A673 (cell line): Measurements from ENCODE around the gene TTC33. TPM values are rescaled to one million over a fixed set of nuclear protein-coding genes. Genes with fewer than 3 reads are reported as not detected.

Experiments used
- BruUV-seq: library from RNA; stranded (reverse); fragments of 400-500 nt; replicated peaks from 2 replicates; lab custom pipeline; 2021; lab: Mats Ljungman, UMichigan
- CTCF ChIA-PET: fragments of 300-600 bp; sonication (Branson Sonifier 250); formaldehyde crosslinking; loops from one replicate; lab custom pipeline; 2022; ENCODE audit warnings: antibody characterized with exemption; lab: Charles Lee
- POLR2A ChIA-PET: fragments of 300-600 bp; sonication (Branson Sonifier 250); formaldehyde crosslinking; loops from one replicate; lab custom pipeline; 2022; ENCODE audit warnings: antibody characterized with exemption; ENCODE audit not compliant: low non-redundant PET; lab: Charles Lee
- DNase-seq: peaks from one replicate; pipeline ENCODE4 v3.0.0-alpha.2; 2015; ENCODE audit warnings: low spot score
- H3K27ac ChIP-seq: fragments of 200-600 bp; sonication (generic); 2 replicates; pipeline ENCODE4 v1.5.1; 2016; ENCODE audit warnings: mixed run types, low read depth, mild to moderate bottlenecking, mixed read lengths, antibody characterized with exemption, low read length; ENCODE audit not compliant: poor library complexity, severe bottlenecking
- H3K27me3 ChIP-seq: fragments of 200-600 bp; sonication (generic); replicated peaks from 2 replicates; pipeline ENCODE4 v1.6.1; 2017; ENCODE audit warnings: mixed run types, low read depth, mild to moderate bottlenecking, mixed read lengths, antibody characterized with exemption, low read length; ENCODE audit not compliant: insufficient read depth, poor library complexity
- H3K36me3 ChIP-seq: fragments of 200-600 bp; sonication (generic); 2 replicates; pipeline ENCODE4 v1.6.1; 2016; ENCODE audit warnings: mixed run types, mild to moderate bottlenecking, mixed read lengths, antibody characterized with exemption, low read length; ENCODE audit not compliant: insufficient read depth, poor library complexity, severe bottlenecking
- H3K4me1 ChIP-seq: fragments of 200-600 bp; sonication (generic); 2 replicates; pipeline ENCODE4 v1.6.1; 2017; ENCODE audit warnings: mixed run types, mild to moderate bottlenecking, mixed read lengths, antibody characterized with exemption, low read length; ENCODE audit not compliant: insufficient read depth, poor library complexity, severe bottlenecking
- H3K4me3 ChIP-seq: fragments of 200-600 bp; sonication (generic); 2 replicates; pipeline ENCODE4 v1.5.1; 2016; ENCODE audit warnings: low read depth, mixed run types, mild to moderate bottlenecking, mixed read lengths, low read length; ENCODE audit not compliant: poor library complexity, severe bottlenecking
- H3K9me3 ChIP-seq: fragments of 200-600 bp; sonication (generic); 2 replicates; pipeline ENCODE4 v1.6.1; 2016; ENCODE audit warnings: mixed run types, low read depth, mild to moderate bottlenecking, mixed read lengths, antibody characterized with exemption, low read length; ENCODE audit not compliant: poor library complexity, severe bottlenecking
- CTCF ChIP-seq: fragments of 300-800, 200-600 bp; sonication (generic); conservative IDR thresholded peaks from 2 replicates; pipeline ENCODE4 v1.5.1; 2017; ENCODE audit warnings: low read depth, mild to moderate bottlenecking, antibody characterized with exemption, low read length, moderate library complexity, mixed read lengths
- EZH2 ChIP-seq: fragments of 200-600 bp; sonication (generic); IDR thresholded peaks from 2 replicates; pipeline ENCODE4 v1.6.1; 2017; ENCODE audit warnings: borderline replicate concordance, low read depth, mild to moderate bottlenecking, mixed read lengths, antibody characterized with exemption, low read length; ENCODE audit not compliant: poor library complexity, severe bottlenecking
- intact Hi-C: fragments of 100-400 bp; cut with micrococcal nuclease; formaldehyde crosslinking; loops from one replicate; pipeline ENCODE4 v1.10.0; 2022; ENCODE audit not compliant: unreplicated experiment
- total RNA-seq: library from RNA; stranded (reverse); gene quantifications from 2 replicates; pipeline ENCODE4 v1.2.3, GENCODE V29; 2021

Gene TTC33
- total RNA-seq, 1 experiment from 2014 or later = 17.0 TPM

GRCh38 chr5:40585537-40586267, 170.1 kb downstream of the TTC33 start:
- no peak overlapping the region for H3K27ac ChIP-seq
- no peak for DNase-seq
- BruUV-seq = no TSS peak

GRCh38 chr5:40584054-40584453, 171.7 kb downstream of the TTC33 start:
- no peak for DNase-seq
- intact Hi-C loops = no loop called here
- ChIA-PET POLR2A (no interaction called here), CTCF (no interaction called here)
- Histone ChIP-seq H3K27me3 (no peaks in the 10 kb centered on the region), H3K4me1 (no peaks in the 10 kb centered on the region), H3K4me3 (no peak overlapping the region), H3K9me3 (no peaks in the 10 kb centered on the region), H3K27ac (no peak overlapping the region), H3K36me3 (no peaks in the 10 kb centered on the region)
- TF ChIP-seq CTCF (no peak), EZH2 (no peak)
- no TSS peak for BruUV-seq

More at GRCh38 chr5:40585537-40586267, 170.1 kb downstream of the TTC33 start:
- no peaks in the 10 kb centered on the region for H3K36me3 ChIP-seq
- no peaks in the 10 kb centered on the region for H3K9me3 ChIP-seq
- no peaks in the 10 kb centered on the region for H3K27me3 ChIP-seq
- intact Hi-C loops = no loop called here
- TF ChIP-seq CTCF (no peak), EZH2 (no peak)
- CTCF ChIA-PET = no interaction called here
- POLR2A ChIA-PET = no interaction called here
- H3K4me1 ChIP-seq = no peaks in the 10 kb centered on the region
- no peak overlapping the region for H3K4me3 ChIP-seq

- no peaks in the 10 kb centered on the region for H3K36me3 ChIP-seq
- no peaks in the 10 kb centered on the region for H3K9me3 ChIP-seq
- H3K27ac ChIP-seq = no peak overlapping the region
- intact Hi-C loops = no loop called here
- no peak for DNase-seq
- ChIA-PET CTCF (no interaction called here), POLR2A (no interaction called here)
- no peaks in the 10 kb centered on the region for H3K4me1 ChIP-seq
- H3K27me3 ChIP-seq = no peaks in the 10 kb centered on the region
- H3K4me3 ChIP-seq = no peak overlapping the region
- TF ChIP-seq CTCF (no peak), EZH2 (no peak)
- BruUV-seq = no TSS peak
These were observed 177.0 kb downstream of the TTC33 start for GRCh38 chr5:40578501-40579451.
